ENCODE data around the gene NDUFAF4.
"Not testable (repeated sequence)": the region's sequence is repeated elsewhere in the genome, so short reads cannot be mapped to it uniquely, and the experiment has no call there.

Gene NDUFAF4

GRCh38 chr6:96899019-96899418, 1.3 kb upstream of the NDUFAF4 start:
- peak; percentile 51 to 66 for DNase-seq

- DNase-seq, result peak in 1 of 2 donors; percentile 21
These were observed 655 bp upstream of the NDUFAF4 start for GRCh38 chr6:96898241-96898851.

GRCh38 chr6:96889146-96889545, 8.5 kb downstream of the NDUFAF4 start:
- no peak for DNase-seq

GRCh38 chr6:96888745-96889144, 8.9 kb downstream of the NDUFAF4 start:
- DNase-seq, result no peak

- DNase-seq, result no peak
These were observed 11.2 kb downstream of the NDUFAF4 start for GRCh38 chr6:96886519-96886918.

- not testable (repeated sequence) for DNase-seq
These were observed 12.5 kb downstream of the NDUFAF4 start for GRCh38 chr6:96885187-96885631.

- no peak for DNase-seq
These were observed 19.5 kb downstream of the NDUFAF4 start for GRCh38 chr6:96878143-96878542.

GRCh38 chr6:96876886-96877545, 20.7 kb downstream of the NDUFAF4 start:
- no peak for DNase-seq

GRCh38 chr6:96872976-96873375, 24.7 kb downstream of the NDUFAF4 start:
- DNase-seq, result no peak

GRCh38 chr6:96865055-96865405, 32.7 kb downstream of the NDUFAF4 start:
- DNase-seq, result no peak

- no peak for DNase-seq
These were observed 33.3 kb downstream of the NDUFAF4 start for GRCh38 chr6:96864216-96865054.

GRCh38 chr6:96862560-96862959, 35.1 kb downstream of the NDUFAF4 start:
- no peak for DNase-seq

- no peak for DNase-seq
These were observed 36.1 kb downstream of the NDUFAF4 start for GRCh38 chr6:96861588-96861987.

GRCh38 chr6:96856856-96857255, 40.8 kb downstream of the NDUFAF4 start:
- DNase-seq, result no peak

- no peak for DNase-seq
These were observed 44.6 kb downstream of the NDUFAF4 start for GRCh38 chr6:96853083-96853482.

- DNase-seq, result no peak
These were observed 45.1 kb downstream of the NDUFAF4 start for GRCh38 chr6:96852605-96853004.

GRCh38 chr6:96851858-96852257, 45.8 kb downstream of the NDUFAF4 start:
- no peak for DNase-seq

GRCh38 chr6:96849615-96850014, 48.1 kb downstream of the NDUFAF4 start:
- DNase-seq, result no peak

- DNase-seq, result no peak
These were observed 53.2 kb downstream of the NDUFAF4 start for GRCh38 chr6:96844530-96844929.

- no peak for DNase-seq
These were observed 56.3 kb downstream of the NDUFAF4 start for GRCh38 chr6:96841345-96841744.
